ENCODE measurements around the gene ASPA. TPM values are rescaled to one million over a fixed set of nuclear protein-coding genes. Genes with fewer than 3 reads are reported as not detected.
"Not testable (repeated sequence)": the region's sequence is repeated elsewhere in the genome, so short reads cannot be mapped to it uniquely, and the experiment has no call there.

ASPA gene
- total and polyA plus RNA-seq, 2 donors (not counting 3 experiments of a cell fraction or from before 2014, with no cell fraction given): 0.01 TPM; not detected in 1

- Histone ChIP-seq H3K79me2 (ENCODE audit: control insufficient read depth, insufficient read depth, low read length) (no peaks in the 10 kb centered on the region), H3K4me3 (replicated peaks in 1 of 3; ENCODE audit: insufficient read depth in 1 of 3, low read depth in 1 of 3, low read length in 3 of 3) (no peak overlapping the region), H4K20me1 (replicated peaks; ENCODE audit: control insufficient read depth, extremely low read depth, insufficient read depth, low read length) (no peaks in the 10 kb centered on the region), H3K36me3 (ENCODE audit: control insufficient read depth in 2 of 2, extremely low read depth in 1 of 2, insufficient read depth in 2 of 2, low read length in 2 of 2) (no peaks in the 10 kb centered on the region), H3K27me3 (ENCODE audit: control insufficient read depth in 2 of 2, insufficient read depth in 2 of 2, low read length in 2 of 2) (no peaks in the 10 kb centered on the region), H3K4me2 (ENCODE audit: insufficient read depth, low read length) (no peak overlapping the region), H3K9me3 (replicated peaks; ENCODE audit: control insufficient read depth, insufficient read depth, low read length) (no peaks in the 10 kb centered on the region), H3K9ac (replicated peaks; ENCODE audit: extremely low read depth, insufficient read depth, low read length) (no peak overlapping the region), H2AFZ (ENCODE audit: low read depth, low read length) (no peak overlapping the region), H3K9me1 (replicated peaks; ENCODE audit: control insufficient read depth, extremely low read depth, insufficient read depth, low read length) (no peaks in the 10 kb centered on the region), H3K27ac (ENCODE audit: insufficient read depth, low read depth, low read length) (no peak overlapping the region), H3K4me1 (ENCODE audit: control insufficient read depth, extremely low read depth, insufficient read depth, low read length) (no peaks in the 10 kb centered on the region)
- dilution Hi-C loops (cut with MboI; ENCODE audit: extremely low pct_ligation_motif_present, low sequenced_read_pairs) (no loop called here), intact Hi-C loops (cut with micrococcal nuclease) (no loop called here)
- no peak for TF ChIP-seq EZH2 (IDR thresholded peaks at IDR 0.05; ENCODE audit: borderline replicate concordance, low read depth, low read length, severe bottlenecking)
- TF ChIP-seq FOS (IDR thresholded peaks at IDR 0.05; ENCODE audit: borderline replicate concordance, insufficient read depth, low read length): no peak
- TF ChIP-seq POLR2AphosphoS5 (IDR thresholded peaks at IDR 0.05; ENCODE audit: insufficient read depth, low read depth, low read length): no peak
- no peak for TF ChIP-seq MYC (IDR thresholded peaks at IDR 0.05; ENCODE audit: low read depth, low read length)
- TF ChIP-seq CTCF (IDR thresholded peaks at IDR 0.05; ENCODE audit: extremely low read depth in 1 of 2, insufficient read depth in 1 of 2, low read depth in 1 of 2, low read length in 2 of 2): no peak
- no peak for FAIRE-seq
- CTCF ChIA-PET: no interaction called here
- no peak for DNase-seq (ENCODE audit: low read depth, low spot score)
- BruUV-seq (replicated peaks): no TSS peak
- POLR2A ChIA-PET: no interaction called here
Measured at GRCh38 chr17:3514873-3515272, 39.1 kb downstream of the ASPA start.

GRCh38 chr17:3519472-3519871, 43.7 kb downstream of the ASPA start:
- H3K79me2 ChIP-seq (ENCODE audit: control insufficient read depth, insufficient read depth, low read length); H3K4me3 ChIP-seq (replicated peaks in 1 of 3; ENCODE audit: insufficient read depth in 1 of 3, low read depth in 1 of 3, low read length in 3 of 3); H3K27ac ChIP-seq (ENCODE audit: insufficient read depth, low read depth, low read length); H3K9me3 ChIP-seq (replicated peaks; ENCODE audit: control insufficient read depth, insufficient read depth, low read length); H3K9me1 ChIP-seq (replicated peaks; ENCODE audit: control insufficient read depth, extremely low read depth, insufficient read depth, low read length); BruUV-seq (replicated peaks); POLR2A ChIA-PET; H3K36me3 ChIP-seq (ENCODE audit: control insufficient read depth in 2 of 2, extremely low read depth in 1 of 2, insufficient read depth in 2 of 2, low read length in 2 of 2); FAIRE-seq; dilution Hi-C loops (cut with MboI; ENCODE audit: extremely low pct_ligation_motif_present, low sequenced_read_pairs); H3K9ac ChIP-seq (replicated peaks; ENCODE audit: extremely low read depth, insufficient read depth, low read length); DNase-seq (ENCODE audit: low read depth, low spot score); H3K27me3 ChIP-seq (ENCODE audit: control insufficient read depth in 2 of 2, insufficient read depth in 2 of 2, low read length in 2 of 2); H2AFZ ChIP-seq (ENCODE audit: low read depth, low read length); intact Hi-C loops (cut with micrococcal nuclease); H3K4me1 ChIP-seq (ENCODE audit: control insufficient read depth, extremely low read depth, insufficient read depth, low read length); CTCF ChIA-PET; H3K4me2 ChIP-seq (ENCODE audit: insufficient read depth, low read length); H4K20me1 ChIP-seq (replicated peaks; ENCODE audit: control insufficient read depth, extremely low read depth, insufficient read depth, low read length): not testable (repeated sequence)

Measured in endothelial cell of umbilical vein (primary cell).